Amniotic stem cell (primary cell): ENCODE results near the gene INSIG2.
"Not testable (repeated sequence)": the region's sequence is repeated elsewhere in the genome, so short reads cannot be mapped to it uniquely, and the experiment has no call there.

Source experiments
- DNase-seq: peaks from one replicate; lab custom pipeline; 2025; lab: John Stamatoyannopoulos, UW

INSIG2 gene

DNA sequence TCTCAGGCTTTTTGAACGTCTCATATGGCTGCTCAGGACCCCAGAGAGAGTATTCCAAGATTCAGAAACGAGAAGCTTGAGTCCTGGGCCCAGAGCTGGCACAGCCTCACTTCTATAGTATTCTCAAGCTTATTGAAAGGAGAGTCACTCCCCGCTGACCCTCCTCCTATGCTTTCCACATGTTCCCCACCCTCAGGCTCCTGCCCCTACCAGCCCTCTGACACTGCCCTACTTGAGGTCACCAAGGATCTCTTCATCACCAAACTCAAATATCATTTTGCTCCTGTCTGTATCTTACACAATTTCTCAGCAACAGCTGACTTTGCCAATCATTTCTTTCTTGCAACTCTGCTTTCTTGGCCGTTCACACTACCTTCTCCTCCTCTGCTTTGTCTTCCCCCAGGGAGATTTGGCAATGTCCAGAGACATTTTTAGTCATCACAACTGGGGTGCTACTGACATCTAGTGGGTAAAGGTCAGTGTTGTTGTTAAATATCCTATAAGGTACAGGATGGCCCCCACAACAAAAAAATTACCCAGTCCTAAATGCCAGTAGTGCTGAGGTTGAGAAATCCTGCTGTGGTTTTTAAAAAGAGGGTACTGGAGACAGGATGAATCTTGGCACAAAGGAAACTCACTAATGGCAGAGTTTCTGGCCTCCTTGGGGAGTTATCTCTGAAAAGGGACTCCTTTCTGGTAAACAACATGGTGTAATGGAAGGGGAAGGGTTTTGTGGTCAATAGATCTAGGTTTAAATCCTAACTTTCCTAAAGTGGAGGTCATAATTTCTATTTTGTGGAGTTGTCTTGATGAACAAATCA is 26.9 kb upstream of the INSIG2 start:
- no peak for DNase-seq

GRCh38 chr2:118062048-118062447 is 26.2 kb upstream of the INSIG2 start:
- no peak for DNase-seq

- no peak for DNase-seq
These were observed 25.6 kb upstream of the INSIG2 start for GRCh38 chr2:118062669-118063068.

DNA sequence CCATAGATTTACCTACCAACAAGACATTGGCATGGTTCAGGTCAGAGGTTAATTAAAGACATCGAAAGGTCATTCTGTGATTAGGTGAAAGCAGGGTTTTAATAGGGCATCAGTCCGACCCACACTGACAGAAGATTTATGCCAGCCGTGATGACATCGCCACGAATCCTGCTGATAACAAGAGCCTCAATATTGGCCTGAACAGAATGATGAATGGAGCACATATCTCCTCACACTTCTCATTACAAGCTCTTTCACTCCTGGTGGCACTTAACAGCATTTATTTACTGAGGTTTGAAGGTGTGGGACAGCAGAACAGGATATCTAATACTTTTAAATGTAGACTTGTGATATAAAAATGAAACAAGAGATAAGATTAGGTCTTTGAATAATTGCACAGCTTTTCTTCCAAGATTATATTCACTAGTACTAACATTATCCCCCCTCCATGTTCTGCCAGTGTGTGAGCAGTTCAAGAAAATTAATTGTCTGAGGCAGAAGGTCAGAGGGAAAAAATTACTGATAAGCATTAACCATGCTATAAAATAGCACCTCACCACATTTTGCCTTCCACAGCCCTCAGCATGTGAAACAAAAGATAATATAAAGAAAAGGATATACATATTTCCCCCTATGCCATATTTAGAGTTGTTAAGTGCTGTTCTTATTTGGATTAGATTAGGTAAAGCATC is 23.1 kb upstream of the INSIG2 start:
- no peak for DNase-seq

DNA sequence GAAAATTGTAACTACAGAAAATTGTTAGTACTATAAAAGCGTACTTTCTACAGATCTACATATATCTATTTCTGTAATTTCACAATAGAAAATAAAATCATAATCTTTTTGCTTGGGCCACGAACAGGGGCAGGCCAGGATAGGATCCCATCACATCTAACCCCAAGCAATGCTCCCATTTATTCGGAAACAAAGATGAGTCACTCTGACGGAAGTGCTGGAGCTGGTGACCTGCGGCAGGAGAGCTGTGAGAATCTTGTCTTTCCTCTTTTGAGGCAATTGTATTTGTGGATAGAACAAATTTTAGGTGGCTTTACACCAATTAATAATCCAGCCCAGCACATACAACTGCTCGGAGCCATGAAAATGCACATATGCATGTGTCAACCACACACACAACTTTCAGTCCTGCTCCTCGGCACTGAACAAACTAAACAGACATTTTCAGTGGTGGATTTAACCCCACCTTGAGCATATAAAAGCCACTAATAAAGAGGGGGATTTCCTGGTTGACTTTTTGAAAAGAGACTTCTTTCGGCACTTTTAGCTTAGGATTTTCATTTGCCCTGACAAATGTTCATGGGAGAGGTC is 22.3 kb upstream of the INSIG2 start:
- DNase-seq = no peak

GRCh38 chr2:118077636-118078247 is 10.5 kb upstream of the INSIG2 start:
- no peak for DNase-seq

DNA sequence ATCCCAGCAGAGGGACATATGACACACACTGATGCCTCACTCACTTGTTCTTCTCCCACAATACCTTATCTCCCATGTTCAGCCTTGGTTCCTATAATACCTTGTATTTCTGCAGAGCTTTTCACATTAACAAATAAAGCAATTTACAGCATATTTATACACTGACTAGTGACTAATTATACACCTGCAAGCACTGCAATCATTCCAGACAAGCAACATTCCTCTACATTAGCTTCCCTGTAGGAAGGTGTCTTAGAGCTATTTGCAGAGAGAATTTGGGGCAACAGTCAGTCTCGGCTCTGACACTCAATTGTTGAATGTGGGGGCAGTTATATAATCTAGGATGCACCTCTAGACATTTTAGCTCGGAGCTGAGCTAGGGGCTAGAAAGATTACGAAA is 9.5 kb upstream of the INSIG2 start:
- DNase-seq = no peak

DNA sequence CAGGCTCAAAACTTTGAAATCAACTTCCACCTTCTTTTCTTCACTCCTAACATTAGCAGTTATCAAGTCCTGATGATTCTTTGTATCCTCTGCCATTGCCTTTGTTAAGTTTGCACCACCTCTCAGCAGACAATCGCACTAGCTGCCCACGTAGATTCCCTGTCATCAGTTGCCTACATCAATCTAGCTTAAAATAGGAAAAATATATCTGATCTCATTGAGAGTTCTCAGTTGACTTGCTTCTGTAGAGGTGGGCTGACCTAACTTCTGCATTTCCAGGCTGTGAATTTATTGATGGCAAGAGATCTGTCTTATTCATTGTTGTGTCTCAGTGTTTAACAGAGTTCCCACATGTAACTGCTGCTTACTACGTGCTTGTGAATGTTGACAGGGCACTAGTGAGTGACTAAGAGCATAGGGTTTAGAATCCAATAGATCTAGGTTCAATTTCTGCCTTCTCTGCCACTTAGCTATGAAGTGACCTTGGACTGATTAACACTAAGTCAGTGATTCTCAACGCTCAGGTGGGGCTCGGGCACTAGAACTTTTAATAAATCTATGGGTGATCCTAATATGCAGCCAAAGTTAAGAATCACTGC is 3.7 kb upstream of the INSIG2 start:
- DNase-seq = no peak

DNA sequence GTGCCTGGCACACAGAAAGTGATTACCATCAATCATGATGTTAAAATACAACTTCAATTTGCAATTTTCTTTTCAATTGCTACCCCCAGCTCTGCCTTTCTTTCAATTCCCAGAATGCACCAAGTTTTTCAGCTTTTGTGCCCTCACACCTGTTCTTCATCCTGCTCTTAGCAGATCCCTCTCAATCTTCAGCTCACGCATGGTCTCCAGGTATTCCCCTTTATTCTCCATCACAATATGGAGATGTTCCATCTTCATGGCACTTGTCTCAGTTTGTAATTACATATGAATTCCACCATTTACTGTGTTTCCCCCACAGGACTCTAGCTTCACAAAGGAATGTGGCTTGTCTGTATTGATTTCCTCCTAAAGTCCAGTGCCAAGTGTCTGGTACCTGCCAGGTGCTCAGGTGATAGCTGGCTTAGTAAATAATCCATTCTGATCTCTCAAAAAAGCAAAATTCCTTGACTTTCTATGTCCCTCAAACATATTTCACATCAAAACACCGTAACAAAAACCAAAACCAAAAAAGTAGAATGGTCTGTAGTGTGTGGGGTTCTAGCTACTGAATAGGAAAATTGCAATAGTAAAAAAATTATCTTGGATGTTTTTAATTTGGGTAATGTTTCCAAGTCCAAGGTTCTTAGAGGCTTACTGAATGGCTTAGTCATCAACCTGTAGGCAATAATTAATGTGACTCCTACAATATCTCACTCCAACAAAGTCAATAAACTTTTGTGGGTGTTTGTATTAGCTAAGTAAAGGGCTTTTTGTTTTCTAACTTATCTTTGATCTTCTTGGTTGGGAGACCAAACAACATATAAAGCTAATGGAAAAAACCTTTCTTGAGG is 2.9 kb upstream of the INSIG2 start:
- no peak for DNase-seq

DNA sequence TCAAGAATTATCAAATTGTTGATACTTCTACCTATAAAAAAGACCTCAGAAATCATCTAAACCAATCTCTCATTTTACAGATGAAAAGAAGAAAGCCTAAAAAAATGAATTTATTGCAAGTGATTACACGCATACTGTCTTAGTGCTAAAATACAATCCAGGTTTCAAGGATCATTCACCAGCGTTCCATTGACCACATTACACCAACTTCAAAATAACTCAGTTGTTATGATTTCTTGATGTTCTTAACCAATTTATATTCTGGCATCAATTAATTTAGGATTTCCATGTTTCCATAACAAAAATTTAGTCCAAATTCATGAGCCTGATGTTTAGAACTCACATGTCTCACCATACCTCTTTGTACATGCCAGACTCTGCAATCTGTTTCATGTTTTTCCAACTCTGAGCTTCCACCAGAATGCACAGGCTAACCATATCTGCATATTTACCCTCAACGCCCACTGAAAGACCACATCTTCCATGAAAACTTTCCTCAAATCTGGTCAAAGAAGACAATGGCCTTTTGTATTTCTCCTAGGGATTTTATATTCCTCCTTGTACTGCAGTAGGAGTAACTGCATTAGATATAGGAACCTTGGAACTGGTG is 2.1 kb upstream of the INSIG2 start:
- DNase-seq = no peak

- DNase-seq = no peak
These were observed 999 bp downstream of the INSIG2 start for GRCh38 chr2:118089139-118089800.

- no peak for DNase-seq
These were observed 2.3 kb downstream of the INSIG2 start for GRCh38 chr2:118090387-118091139.

- no peak for DNase-seq
These were observed 2.8 kb downstream of the INSIG2 start for GRCh38 chr2:118091140-118091478.

- no peak for DNase-seq
These were observed 3.4 kb downstream of the INSIG2 start for GRCh38 chr2:118091631-118092030.

GRCh38 chr2:118094102-118094501 is 5.8 kb downstream of the INSIG2 start:
- not testable (repeated sequence) for DNase-seq

DNA sequence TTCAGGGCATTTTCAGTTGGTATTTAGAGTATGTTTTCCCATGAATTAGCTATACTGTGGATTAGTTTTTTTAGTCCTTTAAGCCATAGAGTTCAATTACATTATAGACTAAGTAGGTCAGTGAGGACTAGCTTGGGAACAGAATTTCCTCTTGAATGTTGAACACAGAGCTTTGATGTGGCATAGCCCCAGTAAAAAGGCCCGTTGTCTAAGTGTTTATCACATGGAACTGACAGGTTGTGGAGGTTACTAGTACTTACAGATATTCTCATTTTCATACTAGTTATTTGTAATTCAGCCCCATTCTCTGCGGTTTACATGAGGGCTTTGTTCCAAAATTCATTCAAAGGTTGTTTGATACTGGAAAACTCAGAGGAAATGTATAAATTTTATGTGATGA is 6.2 kb downstream of the INSIG2 start:
- DNase-seq = no peak

- no peak for DNase-seq
These were observed 7.3 kb downstream of the INSIG2 start for GRCh38 chr2:118095610-118096009.

DNA sequence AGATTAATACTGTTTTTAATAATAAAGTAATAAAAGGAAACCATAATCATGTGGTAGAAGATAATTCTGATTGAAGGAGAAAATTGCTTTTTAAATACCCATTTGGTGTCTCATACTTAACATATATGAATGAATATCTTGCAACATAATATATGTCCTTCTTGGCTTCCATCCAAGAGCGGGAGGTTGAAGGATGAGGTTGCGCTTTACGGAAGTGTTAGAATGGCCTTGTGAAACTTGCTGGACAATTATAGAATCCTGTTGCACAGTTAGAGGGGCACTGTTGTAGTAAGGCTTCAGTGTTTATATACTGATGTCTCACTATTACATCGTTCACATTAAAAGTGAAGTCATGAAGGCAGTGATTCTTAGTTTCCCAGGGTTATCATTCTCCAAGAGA is 9.4 kb downstream of the INSIG2 start:
- DNase-seq = no peak

DNA sequence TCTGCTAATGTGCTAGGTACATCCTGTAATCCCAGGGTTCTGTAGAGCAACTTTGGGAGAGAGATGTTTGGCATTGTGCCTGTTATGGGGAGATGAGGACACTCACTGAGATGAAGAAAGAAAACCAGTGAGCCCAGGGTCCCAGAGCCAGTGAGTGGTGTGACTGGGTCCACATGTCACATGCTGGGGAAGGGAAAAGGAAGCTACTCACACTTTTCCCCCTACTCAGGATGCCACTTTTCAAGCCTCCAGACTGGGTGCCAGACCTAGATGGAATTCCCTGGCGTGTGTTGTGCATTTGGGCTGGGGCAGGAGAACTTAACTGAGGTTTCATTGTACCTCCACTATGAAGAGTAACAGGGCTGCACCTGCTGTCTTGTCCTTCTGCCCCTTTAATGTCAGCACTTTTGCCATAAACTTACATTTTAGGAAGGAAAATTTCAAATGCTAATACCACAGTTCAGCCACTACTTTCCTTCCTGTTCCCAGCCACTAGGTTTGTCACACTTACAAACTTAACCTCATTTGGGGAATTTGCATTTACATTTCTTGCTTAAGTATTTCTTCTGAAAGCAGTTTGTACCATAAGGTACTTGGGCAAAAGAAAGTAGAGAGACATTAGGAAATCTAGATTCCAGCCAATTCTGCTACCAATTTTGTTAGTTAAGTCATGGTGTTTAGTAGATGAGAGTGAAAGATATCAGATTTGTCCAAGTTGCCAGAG is 10.2 kb downstream of the INSIG2 start:
- no peak for DNase-seq
